Measurements from ENCODE around the gene DLG2.

DNA sequence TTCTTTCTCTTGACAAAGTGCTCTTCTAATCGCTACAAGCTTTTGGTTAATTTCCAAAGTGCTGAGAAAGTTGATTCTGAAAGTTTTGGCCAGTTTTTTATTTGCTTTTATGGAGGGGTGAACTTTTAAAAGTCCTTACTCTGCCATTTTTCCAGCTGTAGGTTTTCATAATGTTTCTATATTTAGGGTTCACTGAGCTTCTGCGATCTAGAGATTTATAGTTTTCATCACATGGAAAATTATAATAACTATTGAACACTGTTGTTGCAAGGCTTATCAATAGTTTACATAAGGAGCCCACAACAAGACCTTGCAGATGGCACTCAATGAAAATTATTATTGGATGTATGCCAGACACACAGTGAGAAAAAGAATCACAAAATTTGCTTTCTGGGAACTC lies 55.1 kb downstream of the DLG2 start:
- no peak for TF ChIP-seq TAF1 (IDR thresholded peaks at IDR 0.05; ENCODE audit: low read depth, low read length)
- no peak for TF ChIP-seq RAD21 (IDR thresholded peaks at IDR 0.05 in 1 of 2, conservative IDR thresholded peaks at IDR 0.05 in 1 of 2; ENCODE audit: low read depth in 2 of 2, low read length in 2 of 2)
- TF ChIP-seq GABPA (IDR thresholded peaks at IDR 0.05; ENCODE audit: borderline replicate concordance, insufficient read depth, low read length): no peak
- no peak for TF ChIP-seq SP1 (IDR thresholded peaks at IDR 0.05; ENCODE audit: low read depth, low read length)
- TF ChIP-seq, protein P1, sequence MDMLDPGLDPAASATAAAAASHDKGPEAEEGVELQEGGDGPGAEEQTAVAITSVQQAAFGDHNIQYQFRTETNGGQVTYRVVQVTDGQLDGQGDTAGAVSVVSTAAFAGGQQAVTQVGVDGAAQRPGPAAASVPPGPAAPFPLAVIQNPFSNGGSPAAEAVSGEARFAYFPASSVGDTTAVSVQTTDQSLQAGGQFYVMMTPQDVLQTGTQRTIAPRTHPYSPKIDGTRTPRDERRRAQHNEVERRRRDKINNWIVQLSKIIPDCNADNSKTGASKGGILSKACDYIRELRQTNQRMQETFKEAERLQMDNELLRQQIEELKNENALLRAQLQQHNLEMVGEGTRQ (IDR thresholded peaks at IDR 0.05; ENCODE audit: low read length): no peak
- no peak for TF ChIP-seq POLR2A (IDR thresholded peaks at IDR 0.05; ENCODE audit: control extremely low read depth in 1 of 2, low read depth in 2 of 2, low read length in 2 of 2)
- TF ChIP-seq, protein P2, sequence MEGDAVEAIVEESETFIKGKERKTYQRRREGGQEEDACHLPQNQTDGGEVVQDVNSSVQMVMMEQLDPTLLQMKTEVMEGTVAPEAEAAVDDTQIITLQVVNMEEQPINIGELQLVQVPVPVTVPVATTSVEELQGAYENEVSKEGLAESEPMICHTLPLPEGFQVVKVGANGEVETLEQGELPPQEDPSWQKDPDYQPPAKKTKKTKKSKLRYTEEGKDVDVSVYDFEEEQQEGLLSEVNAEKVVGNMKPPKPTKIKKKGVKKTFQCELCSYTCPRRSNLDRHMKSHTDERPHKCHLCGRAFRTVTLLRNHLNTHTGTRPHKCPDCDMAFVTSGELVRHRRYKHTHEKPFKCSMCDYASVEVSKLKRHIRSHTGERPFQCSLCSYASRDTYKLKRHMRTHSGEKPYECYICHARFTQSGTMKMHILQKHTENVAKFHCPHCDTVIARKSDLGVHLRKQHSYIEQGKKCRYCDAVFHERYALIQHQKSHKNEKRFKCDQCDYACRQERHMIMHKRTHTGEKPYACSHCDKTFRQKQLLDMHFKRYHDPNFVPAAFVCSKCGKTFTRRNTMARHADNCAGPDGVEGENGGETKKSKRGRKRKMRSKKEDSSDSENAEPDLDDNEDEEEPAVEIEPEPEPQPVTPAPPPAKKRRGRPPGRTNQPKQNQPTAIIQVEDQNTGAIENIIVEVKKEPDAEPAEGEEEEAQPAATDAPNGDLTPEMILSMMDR (IDR thresholded peaks at IDR 0.05; ENCODE audit: control extremely low read depth in 1 of 3, insufficient read depth in 1 of 3, low read depth in 1 of 3, low read length in 3 of 3): no peak
- TF ChIP-seq RXRA (IDR thresholded peaks at IDR 0.05; ENCODE audit: insufficient read depth, low read depth, low read length): no peak
- TF ChIP-seq SIN3A (conservative IDR thresholded peaks at IDR 0.05 in 1 of 2, IDR thresholded peaks at IDR 0.05 in 1 of 2; ENCODE audit: low read depth in 1 of 2, low read length in 2 of 2): no peak
- TF ChIP-seq RFX5 (IDR thresholded peaks at IDR 0.05; ENCODE audit: borderline replicate concordance, low read depth, low read length): no peak
